ENCODE data around the gene MUCL1.

GRCh38 chr12:54863948-54864618 is 9.8 kb downstream of the MUCL1 start:
- TF ChIP-seq CTCF (IDR thresholded peaks at IDR 0.05; ENCODE audit: insufficient read depth, low read depth, low read length): no peak
- no peak for TF ChIP-seq EZH2 (IDR thresholded peaks at IDR 0.05; ENCODE audit: insufficient read depth, low read length)
